SK-N-SH (cell line): Measurements from ENCODE around the gene TRDN. TPM values are rescaled to one million over a fixed set of nuclear protein-coding genes. Genes with fewer than 3 reads are reported as not detected.

Experiments
- CTCF ChIA-PET: fragments of 300-600, 350-600 bp; formaldehyde crosslinking; extraction: SDS; loops from one replicate; lab custom pipeline; 2021; lab: Yijun Ruan, JAX
- POLR2A ChIA-PET: fragments of 350-600 bp; sonication (Branson Sonifier 250); formaldehyde crosslinking; extraction: SDS; loops from one replicate; lab custom pipeline; 2020; ENCODE audit warnings: antibody characterized with exemption, inconsistent platforms; lab: Yijun Ruan, JAX
- DNase-seq: peaks from one replicate; pipeline ENCODE4 v3.0.0; 2012
- H2AFZ ChIP-seq: fragments of 200-600 bp; sonication (generic); 2 replicates; pipeline ENCODE4 v1.8.1; 2016; ENCODE audit warnings: antibody characterized with exemption, mild to moderate bottlenecking, low read depth
- H3F3A ChIP-seq: fragments of 200-600 bp; sonication (generic); replicated peaks from 2 replicates; pipeline ENCODE3; 2016; ENCODE audit warnings: antibody characterized with exemption, mild to moderate bottlenecking; ENCODE audit not compliant: insufficient read depth
- H3K27ac ChIP-seq, 2 experiments: fragments of 200-500 bp in 1 of 2; fragments of 200-600 bp in 1 of 2; sonication (Bioruptor generic) in 1 of 2; sonication (generic), shearing (Covaris generic) in 1 of 2; 2 replicates each; pipeline versions ENCODE4 v1.5.1 to v1.6.1; 2014 to 2016; ENCODE audit warnings: low read depth in 2 of 2, inconsistent platforms in 1 of 2, low read length in 1 of 2, mild to moderate bottlenecking in 1 of 2, mixed read lengths in 1 of 2
- H3K27me3 ChIP-seq: fragments of 200-600 bp; sonication (generic), shearing (Covaris generic); 2 replicates; pipeline ENCODE4 v1.6.1; 2016; ENCODE audit warnings: mixed run types; ENCODE audit not compliant: insufficient read depth
- H3K36me3 ChIP-seq, 2 experiments: fragments of 200-500 bp in 1 of 2; fragments of 200-600 bp in 1 of 2; sonication (Bioruptor generic) in 1 of 2; sonication (generic) in 1 of 2; replicated peaks in 1 of 2; 2 replicates each; pipeline versions ENCODE3 to v1.5.1; 2014 to 2016; ENCODE audit warnings: low read length in 1 of 2, mild to moderate bottlenecking in 1 of 2; ENCODE audit not compliant: insufficient read depth in 2 of 2, control insufficient read depth in 1 of 2
- H3K4me1 ChIP-seq, 2 experiments: fragments of 200-500 bp in 1 of 2; fragments of 200-600 bp in 1 of 2; sonication (Bioruptor generic) in 1 of 2; sonication (generic), shearing (Covaris generic) in 1 of 2; 2 replicates each; pipeline versions ENCODE4 v1.5.1 to v1.6.1; 2014 to 2016; ENCODE audit warnings: low read depth in 1 of 2, low read length in 1 of 2, mixed run types in 1 of 2; ENCODE audit not compliant: insufficient read depth in 2 of 2, control insufficient read depth in 1 of 2
- H3K4me2 ChIP-seq: fragments of 200-600 bp; sonication (generic), shearing (Covaris generic); 2 replicates; pipeline ENCODE4 v1.6.1; 2017; ENCODE audit warnings: mixed run types
- H3K4me3 ChIP-seq, 2 experiments: fragments of 200-500 bp in 1 of 2; fragments of 200-600 bp in 1 of 2; sonication (Bioruptor generic) in 1 of 2; sonication (generic), shearing (Covaris generic) in 1 of 2; 2 replicates each; pipeline versions ENCODE4 v1.5.1 to v1.8.1; 2014 to 2016; ENCODE audit warnings: low read depth in 2 of 2, inconsistent platforms in 1 of 2, low read length in 1 of 2, mild to moderate bottlenecking in 1 of 2, mixed read lengths in 1 of 2, moderate library complexity in 1 of 2
- H3K79me2 ChIP-seq: fragments of 200-600 bp; sonication (generic); 2 replicates; pipeline ENCODE4 v1.8.1; 2017; ENCODE audit warnings: mild to moderate bottlenecking; ENCODE audit not compliant: insufficient read depth
- H3K9ac ChIP-seq: fragments of 200-600 bp; sonication (generic); 2 replicates; pipeline ENCODE4 v1.6.1; 2017; ENCODE audit warnings: mixed run types
- H3K9me2 ChIP-seq: fragments of 200-600 bp; sonication (generic); 2 replicates; pipeline ENCODE4 v1.6.1; 2017; ENCODE audit warnings: mixed run types
- H3K9me3 ChIP-seq: fragments of 200-600 bp; sonication (generic); 2 replicates; pipeline ENCODE4 v1.6.1; 2017; ENCODE audit warnings: mixed run types, mild to moderate bottlenecking, moderate library complexity
- H4K20me1 ChIP-seq: fragments of 200-600 bp; sonication (generic); 2 replicates; pipeline ENCODE4 v1.6.1; 2017; ENCODE audit warnings: mild to moderate bottlenecking, mixed run types; ENCODE audit not compliant: insufficient read depth
- CHD2 ChIP-seq: fragments of 150-350 bp; IDR thresholded peaks from 2 replicates; pipeline ENCODE4 v1.6.1; 2018; ENCODE audit warnings: low read length; ENCODE audit not compliant: partially characterized antibody
- NFIC ChIP-seq: IDR thresholded peaks from 2 replicates; pipeline ENCODE4 v1.4.0; 2012; ENCODE audit warnings: borderline replicate concordance
- NRF1 ChIP-seq: IDR thresholded peaks from 2 replicates; pipeline ENCODE4 v1.6.1; 2012; ENCODE audit warnings: low read depth, mild to moderate bottlenecking, low read length
- RAD21 ChIP-seq: IDR thresholded peaks from 2 replicates; pipeline ENCODE4 v1.6.1; 2012; ENCODE audit warnings: mild to moderate bottlenecking, low read length
- RXRA ChIP-seq: IDR thresholded peaks from 2 replicates; pipeline ENCODE4 v1.4.0; 2012; ENCODE audit warnings: low read depth, mild to moderate bottlenecking, borderline replicate concordance
- TEAD4 ChIP-seq: IDR thresholded peaks from 2 replicates; pipeline ENCODE4 v1.4.0; 2012; ENCODE audit warnings: mild to moderate bottlenecking, borderline replicate concordance; ENCODE audit not compliant: insufficient read depth
- YY1 ChIP-seq: IDR thresholded peaks from 2 replicates; pipeline ENCODE4 v1.4.0; 2012; ENCODE audit warnings: low read depth, mild to moderate bottlenecking
- WGBS: methylation state at CpG from one replicate; pipeline ENCODE4 v1.1.6; 2017; ENCODE audit warnings: low lambda C conversion rate; 5-methylcytosine and 5-hydroxymethylcytosine counted together
- polyA plus RNA-seq, 3 experiments: library from polyadenylated mRNA; depleted of rRNA; stranded (reverse); fragments of >200 nt; gene quantifications; 2 replicates each; pipeline ENCODE4 v1.2.3, GENCODE V29; 2012
- TF ChIP-seq, protein P1 (sequence below): IDR thresholded peaks from 2 replicates; pipeline ENCODE4 v1.4.0; 2012; ENCODE audit warnings: low read depth
- TF ChIP-seq, protein P2 (sequence below): IDR thresholded peaks from 2 replicates; pipeline ENCODE4 v1.4.0; 2012; ENCODE audit warnings: low read depth, borderline replicate concordance
- TF ChIP-seq, protein P3 (sequence below): fragments of 150-350 bp; IDR thresholded peaks from 2 replicates; pipeline ENCODE4 v1.6.1; 2017; ENCODE audit warnings: antibody characterized with exemption, low read length, low read depth, borderline replicate concordance
- TF ChIP-seq, protein P4 (sequence below): fragments of 150-350 bp; IDR thresholded peaks from 2 replicates; pipeline ENCODE4 v1.6.1; 2016; ENCODE audit warnings: mild to moderate bottlenecking, low read depth, low read length
- TF ChIP-seq, protein P5 (sequence below): IDR thresholded peaks from 2 replicates; pipeline ENCODE4 v1.4.0; 2012; ENCODE audit warnings: low read depth, borderline replicate concordance

The TRDN gene
- polyA plus RNA-seq, 1 of the 3 experiments (the other 2 are of a cell fraction), result not detected

DNA sequence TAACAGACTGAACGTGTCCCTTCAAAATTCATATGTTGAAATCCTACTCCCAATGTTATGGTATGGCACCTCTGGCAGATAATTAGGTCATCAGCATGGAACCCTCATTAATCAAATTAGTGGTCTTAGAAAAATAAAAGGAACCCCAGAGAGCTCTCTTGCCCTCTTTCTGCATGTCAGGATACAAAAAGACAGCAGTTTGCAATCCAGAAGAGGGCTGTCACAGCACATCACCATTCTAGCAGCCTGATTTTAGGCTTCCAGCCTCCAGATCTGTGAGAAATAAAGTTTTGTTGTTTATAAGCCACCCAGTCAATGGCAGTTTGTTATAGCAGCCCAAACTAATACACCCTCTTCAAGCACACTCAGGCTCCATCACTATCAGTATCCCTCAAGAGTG lies 292.9 kb downstream of the TRDN start (continued):
- TF ChIP-seq CHD2, result no peak
- TF ChIP-seq, all 33 proteins: peak for 0

DNA sequence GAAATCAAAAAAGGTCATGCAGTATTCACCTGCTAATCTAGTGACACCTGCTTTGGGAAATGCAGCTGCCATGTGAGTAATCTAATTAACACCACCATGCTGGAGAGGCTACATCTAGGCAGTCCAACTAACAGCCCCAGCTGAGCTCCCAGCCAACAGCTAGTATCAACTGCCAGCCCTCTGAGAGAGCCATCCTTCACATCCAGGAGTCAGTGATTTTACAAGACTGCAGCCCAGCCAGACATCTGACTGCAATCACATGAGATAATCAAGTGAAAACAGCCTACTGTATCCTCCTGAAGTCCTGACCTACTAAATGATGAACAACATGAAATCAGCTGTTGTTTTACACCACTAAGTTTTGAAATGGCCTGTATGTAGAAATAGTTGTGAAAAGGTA lies 298.4 kb downstream of the TRDN start:
- Histone ChIP-seq H3K4me2 (no peak overlapping the region), H3K27me3 (no peaks in the 10 kb centered on the region), H3K9ac (no peak overlapping the region), H3K9me2 (no peaks in the 10 kb centered on the region), H3K4me3 (no peak overlapping the region), H3K9me3 (no peaks in the 10 kb centered on the region), H3K36me3 (no peaks in the 10 kb centered on the region), H4K20me1 (no peaks in the 10 kb centered on the region), H3F3A (no peaks in the 10 kb centered on the region), H3K79me2 (no peaks in the 10 kb centered on the region), H3K27ac (no peak overlapping the region), H3K4me1 (no peaks in the 10 kb centered on the region), H2AFZ (no peak overlapping the region)
- POLR2A ChIA-PET, result no interaction called here
- CTCF ChIA-PET, result interaction anchor here (1.0 kb wide), 1 partner anchor 468 kb away, joined by 3 read pairs; no protein-coding TSS in a partner anchor
- DNase-seq, result no peak
- TF ChIP-seq TEAD4, result no peak
- TF ChIP-seq, protein P1, sequence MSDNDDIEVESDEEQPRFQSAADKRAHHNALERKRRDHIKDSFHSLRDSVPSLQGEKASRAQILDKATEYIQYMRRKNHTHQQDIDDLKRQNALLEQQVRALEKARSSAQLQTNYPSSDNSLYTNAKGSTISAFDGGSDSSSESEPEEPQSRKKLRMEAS, result no peak
- TF ChIP-seq NRF1, result no peak
- TF ChIP-seq, protein P2, sequence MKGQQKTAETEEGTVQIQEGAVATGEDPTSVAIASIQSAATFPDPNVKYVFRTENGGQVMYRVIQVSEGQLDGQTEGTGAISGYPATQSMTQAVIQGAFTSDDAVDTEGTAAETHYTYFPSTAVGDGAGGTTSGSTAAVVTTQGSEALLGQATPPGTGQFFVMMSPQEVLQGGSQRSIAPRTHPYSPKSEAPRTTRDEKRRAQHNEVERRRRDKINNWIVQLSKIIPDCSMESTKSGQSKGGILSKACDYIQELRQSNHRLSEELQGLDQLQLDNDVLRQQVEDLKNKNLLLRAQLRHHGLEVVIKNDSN, result no peak
- TF ChIP-seq, protein P3, sequence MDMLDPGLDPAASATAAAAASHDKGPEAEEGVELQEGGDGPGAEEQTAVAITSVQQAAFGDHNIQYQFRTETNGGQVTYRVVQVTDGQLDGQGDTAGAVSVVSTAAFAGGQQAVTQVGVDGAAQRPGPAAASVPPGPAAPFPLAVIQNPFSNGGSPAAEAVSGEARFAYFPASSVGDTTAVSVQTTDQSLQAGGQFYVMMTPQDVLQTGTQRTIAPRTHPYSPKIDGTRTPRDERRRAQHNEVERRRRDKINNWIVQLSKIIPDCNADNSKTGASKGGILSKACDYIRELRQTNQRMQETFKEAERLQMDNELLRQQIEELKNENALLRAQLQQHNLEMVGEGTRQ, result no peak
- no peak for TF ChIP-seq RXRA
- TF ChIP-seq, protein P4, sequence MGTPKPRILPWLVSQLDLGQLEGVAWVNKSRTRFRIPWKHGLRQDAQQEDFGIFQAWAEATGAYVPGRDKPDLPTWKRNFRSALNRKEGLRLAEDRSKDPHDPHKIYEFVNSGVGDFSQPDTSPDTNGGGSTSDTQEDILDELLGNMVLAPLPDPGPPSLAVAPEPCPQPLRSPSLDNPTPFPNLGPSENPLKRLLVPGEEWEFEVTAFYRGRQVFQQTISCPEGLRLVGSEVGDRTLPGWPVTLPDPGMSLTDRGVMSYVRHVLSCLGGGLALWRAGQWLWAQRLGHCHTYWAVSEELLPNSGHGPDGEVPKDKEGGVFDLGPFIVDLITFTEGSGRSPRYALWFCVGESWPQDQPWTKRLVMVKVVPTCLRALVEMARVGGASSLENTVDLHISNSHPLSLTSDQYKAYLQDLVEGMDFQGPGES, result no peak
- TF ChIP-seq NFIC, result no peak
- no peak for TF ChIP-seq RAD21

DNA sequence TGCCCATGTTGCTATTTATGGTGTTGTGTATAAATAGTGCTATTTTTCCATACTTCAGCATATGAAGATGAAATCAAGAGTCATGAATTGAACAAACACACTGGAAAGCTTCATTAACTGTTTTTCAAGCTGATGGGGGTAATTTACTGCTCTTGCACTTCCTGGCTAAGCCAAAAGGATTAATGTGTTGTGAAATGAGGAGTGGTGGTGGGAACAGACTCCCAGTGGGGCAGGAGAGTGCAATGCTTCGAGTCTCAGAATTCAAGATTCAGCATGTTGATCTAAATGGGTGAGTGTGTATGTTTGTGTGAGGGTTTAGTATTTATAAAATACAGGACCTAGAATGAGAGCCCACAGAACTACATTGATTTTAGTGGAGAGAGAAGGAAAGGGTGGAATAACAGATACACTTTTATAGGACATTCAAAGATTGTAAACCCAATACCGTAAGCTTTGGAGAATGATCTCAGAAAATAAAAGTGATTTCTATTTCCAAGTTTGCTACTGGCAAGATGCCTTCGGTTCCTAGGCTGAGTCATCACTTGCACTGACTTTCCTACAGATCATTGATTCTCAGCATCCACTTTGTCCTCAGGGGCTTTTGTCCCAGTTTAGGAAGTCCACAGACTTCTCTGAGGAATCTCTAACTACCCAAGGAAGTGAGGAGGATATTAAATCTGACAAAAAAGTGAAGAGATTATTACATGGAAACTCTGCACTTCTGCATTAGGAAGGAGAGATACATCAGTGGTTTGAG lies 303.6 kb downstream of the TRDN start:
- H3K4me1 ChIP-seq, result peaks cover 0 to 5% of the 10 kb centered on the region in 2 experiments; a peak in 1 of 4 replicates
- H3F3A ChIP-seq, result no peaks in the 10 kb centered on the region
- no peak overlapping the region for H3K27ac ChIP-seq
- H3K9ac ChIP-seq, result no peak overlapping the region
- no peak overlapping the region for H3K4me3 ChIP-seq
- H3K27me3 ChIP-seq, result no peaks in the 10 kb centered on the region
- H3K79me2 ChIP-seq, result no peaks in the 10 kb centered on the region
- H4K20me1 ChIP-seq, result no peaks in the 10 kb centered on the region
- ChIA-PET CTCF (interaction anchor here (0.8 kb wide), 1 partner anchor 464 kb away, joined by 3 read pairs; no protein-coding TSS in a partner anchor), POLR2A (no interaction called here)
- TF ChIP-seq, protein P5, sequence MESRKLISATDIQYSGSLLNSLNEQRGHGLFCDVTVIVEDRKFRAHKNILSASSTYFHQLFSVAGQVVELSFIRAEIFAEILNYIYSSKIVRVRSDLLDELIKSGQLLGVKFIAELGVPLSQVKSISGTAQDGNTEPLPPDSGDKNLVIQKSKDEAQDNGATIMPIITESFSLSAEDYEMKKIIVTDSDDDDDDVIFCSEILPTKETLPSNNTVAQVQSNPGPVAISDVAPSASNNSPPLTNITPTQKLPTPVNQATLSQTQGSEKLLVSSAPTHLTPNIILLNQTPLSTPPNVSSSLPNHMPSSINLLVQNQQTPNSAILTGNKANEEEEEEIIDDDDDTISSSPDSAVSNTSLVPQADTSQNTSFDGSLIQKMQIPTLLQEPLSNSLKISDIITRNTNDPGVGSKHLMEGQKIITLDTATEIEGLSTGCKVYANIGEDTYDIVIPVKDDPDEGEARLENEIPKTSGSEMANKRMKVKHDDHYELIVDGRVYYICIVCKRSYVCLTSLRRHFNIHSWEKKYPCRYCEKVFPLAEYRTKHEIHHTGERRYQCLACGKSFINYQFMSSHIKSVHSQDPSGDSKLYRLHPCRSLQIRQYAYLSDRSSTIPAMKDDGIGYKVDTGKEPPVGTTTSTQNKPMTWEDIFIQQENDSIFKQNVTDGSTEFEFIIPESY, result no peak
- TF ChIP-seq YY1 (no peak), NFIC (no peak)
- TF ChIP-seq, protein P2, result no peak
- H3K9me3 ChIP-seq, result no peaks in the 10 kb centered on the region
- H3K4me2 ChIP-seq, result no peak overlapping the region
- H2AFZ ChIP-seq, result no peak overlapping the region
- H3K9me2 ChIP-seq, result no peaks in the 10 kb centered on the region
- 11% methylated on average over 3 of the region's 3 CpGs for WGBS
- no peak for DNase-seq
- H3K36me3 ChIP-seq, result no peaks in the 10 kb centered on the region
